GM21526 (cell line): ENCODE results near the gene LIG1.
"Not testable (repeated sequence)": the region's sequence is repeated elsewhere in the genome, so short reads cannot be mapped to it uniquely, and the experiment has no call there.

Experiments
- ATAC-seq: cut with Tn5 transposase; IDR thresholded peaks from one replicate; pipeline ENCODE4 v1.9.1; 2021; ENCODE audit warnings: moderate library complexity; ENCODE audit not compliant: unreplicated experiment, low FRiP score

Gene LIG1

GRCh38 chr19:48088991-48089390, 81.2 kb downstream of the LIG1 start:
- not testable (repeated sequence) for ATAC-seq

GRCh38 chr19:48085904-48086864, 84.0 kb downstream of the LIG1 start:
- ATAC-seq, result no peak

DNA sequence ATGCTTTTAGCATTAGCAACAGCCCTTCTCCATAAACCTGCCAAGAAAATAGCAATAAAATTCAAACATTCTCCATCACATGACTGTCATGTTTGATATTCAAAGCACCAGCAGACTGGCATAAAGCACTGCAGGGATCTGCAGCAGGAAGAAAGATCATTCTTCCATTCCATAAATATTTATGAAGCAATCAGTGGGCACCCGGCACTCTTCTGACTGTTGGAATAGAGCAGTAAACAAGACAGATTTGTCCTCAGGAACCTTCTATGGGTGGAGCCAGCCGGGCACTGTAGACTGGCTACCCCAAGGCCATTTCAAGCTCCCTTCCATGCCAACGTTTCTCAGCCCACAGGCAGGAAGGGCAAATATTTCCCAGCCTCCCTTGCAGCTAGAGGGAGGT, 85.1 kb downstream of the LIG1 start:
- ATAC-seq, result no peak

DNA sequence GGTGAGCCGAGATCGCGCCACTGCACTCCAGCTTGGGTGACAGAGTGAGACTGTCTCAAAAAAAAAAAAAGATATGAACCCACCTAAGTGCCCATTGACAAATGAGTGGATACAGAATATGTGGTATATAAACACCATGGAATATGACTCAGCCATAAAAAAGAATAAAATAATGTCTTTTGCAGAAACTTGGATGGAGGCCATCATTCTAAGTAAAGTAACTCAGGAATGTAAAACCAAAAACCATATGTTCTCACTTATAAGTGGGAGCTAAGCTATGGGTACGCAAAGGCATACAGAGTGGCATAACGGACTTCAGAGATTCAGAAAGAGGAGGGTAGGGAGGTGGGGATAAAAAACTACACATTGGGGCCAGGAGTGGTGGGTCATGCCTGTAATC, 89.0 kb downstream of the LIG1 start:
- no peak for ATAC-seq

GRCh38 chr19:48070177-48070769, 99.9 kb downstream of the LIG1 start:
- ATAC-seq, result not testable (repeated sequence)

DNA sequence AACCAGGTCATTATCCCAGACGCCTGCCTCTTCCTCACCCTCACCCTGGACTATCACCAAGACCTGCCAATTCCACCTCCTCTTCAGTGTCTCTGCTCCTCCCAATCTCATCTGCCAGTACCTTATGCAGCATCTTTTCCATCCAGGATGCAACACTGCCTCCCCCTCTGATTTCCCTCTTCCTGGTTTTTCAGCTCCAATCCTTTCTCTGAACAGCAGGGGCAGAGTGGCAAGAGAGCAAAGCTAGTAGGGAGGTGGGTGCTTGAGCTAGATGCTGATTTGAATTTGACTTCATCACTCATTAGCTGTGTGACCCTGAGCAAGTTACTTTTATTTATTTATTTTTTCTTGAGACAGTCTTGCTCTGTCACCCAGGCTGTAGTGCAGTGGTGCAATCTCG, 100.7 kb downstream of the LIG1 start:
- no peak for ATAC-seq
